Cardiac muscle cell (in vitro differentiated cells and primary cell): Measurements from ENCODE around the gene GUCY1A1. TPM values are rescaled to one million over a fixed set of nuclear protein-coding genes. Genes with fewer than 3 reads are reported as not detected.

Experiments used
- DNase-seq, 2 donors: peaks; one replicate each; pipeline versions ENCODE4 v3.0.0 to v3.0.0-alpha.2; 2010 to 2017; ENCODE audit warnings: low read depth in 1 of 2, low spot score in 1 of 2
- H3K27ac ChIP-seq: fragments of 200-600 bp; sonication (generic); 2 replicates; pipeline ENCODE4 v1.5.1; 2016
- H3K27me3 ChIP-seq: fragments of 200-600 bp; sonication (generic); 2 replicates; pipeline ENCODE4 v1.6.0; 2016; ENCODE audit warnings: control low read depth
- H3K36me3 ChIP-seq: fragments of 200-600 bp; sonication (generic); 2 replicates; pipeline ENCODE4 v1.5.1; 2016; ENCODE audit warnings: control low read depth
- H3K4me1 ChIP-seq: fragments of 200-600 bp; sonication (generic); 2 replicates; pipeline ENCODE4 v1.8.1; 2017; ENCODE audit warnings: low read depth, mild to moderate bottlenecking, mixed run types
- H3K4me3 ChIP-seq: fragments of 200-600 bp; sonication (generic); 2 replicates; pipeline ENCODE4 v1.5.1; 2016; ENCODE audit warnings: mild to moderate bottlenecking
- H3K9me3 ChIP-seq: fragments of 200-600 bp; sonication (generic); 2 replicates; pipeline ENCODE4 v1.5.1; 2017; ENCODE audit warnings: low read depth, mild to moderate bottlenecking, control low read depth
- polyA plus RNA-seq: library from polyadenylated mRNA; unstranded; fragments of >200 nt; fragmentation: Nextera tagmentation; extraction: Ambion mirVana; gene quantifications from 2 replicates; pipeline ENCODE4 v1.2.1, GENCODE V29; 2016
- total RNA-seq: library from RNA; depleted of rRNA; stranded (reverse); fragments of >200 nt; gene quantifications from 2 replicates; pipeline ENCODE4 v1.2.3, GENCODE V29; 2016
- TF ChIP-seq, protein P1 (sequence below): IDR thresholded peaks from 2 replicates; pipeline ENCODE4 v1.5.1; 2012; ENCODE audit warnings: low read depth, mild to moderate bottlenecking, low read length

Gene GUCY1A1
- total and polyA plus RNA-seq, 2 experiments from 2014 or later: 92.9 to 123 TPM

DNA sequence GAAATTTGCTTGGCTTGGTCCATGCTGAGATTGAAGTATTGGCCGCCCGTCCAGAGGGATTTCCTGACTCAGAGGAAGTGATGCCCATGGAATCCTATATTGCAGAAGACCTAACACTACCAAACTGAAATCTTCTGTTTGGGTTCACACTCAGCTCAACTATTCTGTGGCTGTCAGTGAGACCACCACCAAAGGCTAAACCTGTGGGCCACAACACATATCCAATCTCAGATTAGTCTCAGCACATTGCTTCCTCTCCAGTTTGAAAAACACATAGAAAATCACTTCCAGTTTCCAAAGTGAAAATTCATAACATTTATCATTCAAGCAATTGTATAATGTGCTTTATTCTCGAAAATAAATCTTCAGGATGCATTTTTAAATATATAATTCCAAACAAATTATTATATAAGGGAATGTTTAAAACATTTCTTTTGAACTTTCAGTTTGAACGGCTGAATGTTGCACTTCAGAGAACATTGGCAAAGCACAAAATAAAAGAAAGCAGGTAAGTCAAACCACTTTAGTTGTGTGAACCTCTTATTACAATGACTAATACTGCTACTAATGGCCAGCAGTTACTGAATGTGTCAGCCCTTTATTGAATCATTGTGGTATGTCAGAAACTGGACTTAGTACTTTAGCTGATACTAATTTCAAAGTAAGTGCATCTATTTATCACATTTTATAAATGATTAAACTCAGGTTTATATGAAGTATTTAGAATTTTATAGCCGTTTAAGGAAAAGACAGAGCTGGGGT lies 37.0 kb downstream of the GUCY1A1 start:
- Histone ChIP-seq H3K27ac (peak overlapping the region; percentile 82), H3K27me3 (no peaks in the 10 kb centered on the region), H3K36me3 (peaks cover 14% of the 10 kb centered on the region), H3K4me1 (peaks cover 78% of the 10 kb centered on the region), H3K9me3 (no peaks in the 10 kb centered on the region), H3K4me3 (no peak overlapping the region)
- TF ChIP-seq, protein P1, sequence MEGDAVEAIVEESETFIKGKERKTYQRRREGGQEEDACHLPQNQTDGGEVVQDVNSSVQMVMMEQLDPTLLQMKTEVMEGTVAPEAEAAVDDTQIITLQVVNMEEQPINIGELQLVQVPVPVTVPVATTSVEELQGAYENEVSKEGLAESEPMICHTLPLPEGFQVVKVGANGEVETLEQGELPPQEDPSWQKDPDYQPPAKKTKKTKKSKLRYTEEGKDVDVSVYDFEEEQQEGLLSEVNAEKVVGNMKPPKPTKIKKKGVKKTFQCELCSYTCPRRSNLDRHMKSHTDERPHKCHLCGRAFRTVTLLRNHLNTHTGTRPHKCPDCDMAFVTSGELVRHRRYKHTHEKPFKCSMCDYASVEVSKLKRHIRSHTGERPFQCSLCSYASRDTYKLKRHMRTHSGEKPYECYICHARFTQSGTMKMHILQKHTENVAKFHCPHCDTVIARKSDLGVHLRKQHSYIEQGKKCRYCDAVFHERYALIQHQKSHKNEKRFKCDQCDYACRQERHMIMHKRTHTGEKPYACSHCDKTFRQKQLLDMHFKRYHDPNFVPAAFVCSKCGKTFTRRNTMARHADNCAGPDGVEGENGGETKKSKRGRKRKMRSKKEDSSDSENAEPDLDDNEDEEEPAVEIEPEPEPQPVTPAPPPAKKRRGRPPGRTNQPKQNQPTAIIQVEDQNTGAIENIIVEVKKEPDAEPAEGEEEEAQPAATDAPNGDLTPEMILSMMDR: no peak
- DNase-seq: no peak

DNA sequence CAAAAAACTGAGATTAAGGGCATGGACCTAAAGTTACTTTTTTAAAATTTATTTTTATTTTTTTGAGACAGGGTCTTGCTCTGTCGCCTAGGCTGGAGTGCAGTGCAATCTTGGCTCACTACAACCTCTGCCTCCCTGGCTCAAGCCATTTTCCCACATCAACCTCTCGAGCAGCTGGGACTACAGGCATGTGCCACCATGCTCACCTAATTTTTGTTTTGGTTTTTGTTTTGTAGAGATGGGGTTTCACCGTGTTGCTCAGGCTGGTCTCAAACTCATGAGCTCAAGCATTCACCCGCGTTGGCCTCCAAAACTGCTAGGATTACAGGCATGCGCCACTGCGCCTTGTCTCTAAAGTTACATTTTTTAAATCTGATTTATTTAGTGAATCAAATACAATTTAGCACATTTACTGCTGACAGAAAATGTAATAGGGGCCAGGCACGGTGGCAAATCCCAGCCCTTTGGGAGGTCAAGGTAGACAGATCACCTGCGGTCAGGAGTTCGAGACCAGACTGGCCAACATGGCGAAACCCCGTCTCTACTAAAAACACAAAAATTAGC lies 38.3 kb downstream of the GUCY1A1 start:
- Histone ChIP-seq H3K4me3 (no peak overlapping the region), H3K27ac (peak overlapping the region; percentile 82), H3K27me3 (no peaks in the 10 kb centered on the region), H3K4me1 (peaks cover 71% of the 10 kb centered on the region), H3K36me3 (peaks cover 19% of the 10 kb centered on the region), H3K9me3 (no peaks in the 10 kb centered on the region)
- TF ChIP-seq, protein P1: no peak
- no peak for DNase-seq

- DNase-seq: peak; percentile 70 to 88
- peak overlapping the region; percentile 82 for H3K27ac ChIP-seq
- no peaks in the 10 kb centered on the region for H3K9me3 ChIP-seq
- H3K4me1 ChIP-seq: peaks cover 65% of the 10 kb centered on the region
- peaks cover 27% of the 10 kb centered on the region for H3K36me3 ChIP-seq
- TF ChIP-seq, protein P1: no peak
- no peak overlapping the region for H3K4me3 ChIP-seq
- H3K27me3 ChIP-seq: no peaks in the 10 kb centered on the region
Measured at GRCh38 chr4:155705664-155706063, 39.0 kb downstream of the GUCY1A1 start.

DNA sequence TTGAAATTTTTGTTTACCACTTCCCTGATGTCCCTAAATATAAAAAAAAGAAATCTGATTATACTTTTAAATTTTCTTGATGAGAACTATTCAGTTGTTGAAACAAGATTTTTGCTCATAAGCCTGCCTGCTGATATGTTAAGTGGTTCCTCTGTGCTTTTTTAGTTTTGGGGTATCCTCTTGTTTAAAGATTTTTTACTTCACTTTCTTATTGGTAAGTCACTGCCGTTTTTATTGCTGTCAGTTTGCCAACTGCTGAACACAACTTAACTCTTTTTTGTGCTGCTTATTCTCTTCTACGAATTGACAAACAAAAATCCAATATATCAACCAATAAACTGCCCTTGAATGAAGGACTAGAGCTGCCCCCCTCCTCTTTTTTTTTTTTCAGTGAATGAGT lies 39.5 kb downstream of the GUCY1A1 start:
- no peaks in the 10 kb centered on the region for H3K9me3 ChIP-seq
- H3K27ac ChIP-seq: peak overlapping the region; percentile 82
- H3K4me3 ChIP-seq: no peak overlapping the region
- peaks cover 65% of the 10 kb centered on the region for H3K4me1 ChIP-seq
- TF ChIP-seq, protein P1: no peak
- no peaks in the 10 kb centered on the region for H3K27me3 ChIP-seq
- no peak for DNase-seq
- H3K36me3 ChIP-seq: peaks cover 27% of the 10 kb centered on the region

DNA sequence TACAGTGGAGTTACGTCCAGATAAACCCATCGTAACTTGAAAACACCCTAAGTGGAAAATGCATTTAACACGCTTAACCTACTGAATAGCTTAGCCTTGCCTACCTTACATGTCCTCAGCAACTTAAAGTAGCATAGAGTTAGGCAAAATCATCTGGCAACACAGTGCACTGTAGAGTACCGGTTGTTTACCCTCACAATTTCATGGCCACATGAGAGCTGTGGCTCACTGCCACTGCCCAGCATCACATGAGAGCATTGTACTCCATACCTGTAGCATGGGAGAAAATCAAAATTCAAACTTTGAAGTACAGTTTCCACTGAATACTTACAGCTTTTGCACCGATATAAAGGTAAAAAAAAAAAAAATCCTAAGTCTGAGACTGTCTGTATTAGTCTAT lies 40.6 kb downstream of the GUCY1A1 start:
- Histone ChIP-seq H3K4me3 (no peak overlapping the region), H3K4me1 (peaks cover 59% of the 10 kb centered on the region), H3K27ac (peak overlapping the region; percentile 82), H3K27me3 (no peaks in the 10 kb centered on the region), H3K9me3 (no peaks in the 10 kb centered on the region), H3K36me3 (peaks cover 35% of the 10 kb centered on the region)
- DNase-seq: peak in 1 of 2 donors; percentile 22
- TF ChIP-seq, protein P1: no peak
